MM.1S (cell line): ENCODE results near the gene TWSG1.
"Not testable (repeated sequence)": the region's sequence is repeated elsewhere in the genome, so short reads cannot be mapped to it uniquely, and the experiment has no call there.

Experiments
- DNase-seq: peaks from one replicate; pipeline ENCODE4 v3.0.0-alpha.2; 2015
- H2AFZ ChIP-seq: fragments of 300-600 bp; sonication (generic); 2 replicates; pipeline ENCODE4 v1.6.0; 2016; ENCODE audit warnings: antibody characterized with exemption, low read length
- H3F3A ChIP-seq: fragments of 300-600 bp; sonication (generic); 2 replicates; pipeline ENCODE4 v1.6.1; 2016; ENCODE audit warnings: mild to moderate bottlenecking, antibody characterized with exemption, low read length, moderate library complexity, mixed read lengths; ENCODE audit not compliant: insufficient read depth
- H3K27ac ChIP-seq: fragments of 300-600 bp; sonication (generic); 2 replicates; pipeline ENCODE4 v1.5.1; 2016; ENCODE audit warnings: mild to moderate bottlenecking, low read length
- H3K27me3 ChIP-seq: fragments of 300-600 bp; sonication (generic); replicated peaks from 2 replicates; pipeline ENCODE4 v1.6.0; 2016; ENCODE audit warnings: low read length; ENCODE audit not compliant: insufficient read depth
- H3K36me3 ChIP-seq: fragments of 300-600 bp; sonication (generic); replicated peaks from 2 replicates; pipeline ENCODE4 v1.6.1; 2016; ENCODE audit warnings: mild to moderate bottlenecking, low read length, mixed read lengths; ENCODE audit not compliant: insufficient read depth
- H3K4me1 ChIP-seq: fragments of 300-600 bp; sonication (generic); 2 replicates; pipeline ENCODE4 v1.6.1; 2016; ENCODE audit warnings: low read length, mixed read lengths
- H3K4me2 ChIP-seq: fragments of 300-600 bp; sonication (generic); 2 replicates; pipeline ENCODE4 v1.6.0; 2016; ENCODE audit warnings: low read depth, low read length
- H3K4me3 ChIP-seq: fragments of 300-600 bp; sonication (generic); 2 replicates; pipeline ENCODE4 v1.5.1; 2016; ENCODE audit warnings: low read length, mixed read lengths
- H3K79me2 ChIP-seq: fragments of 300-600 bp; sonication (generic); 2 replicates; pipeline ENCODE4 v1.6.1; 2016; ENCODE audit warnings: mixed run types, low read length, mixed read lengths
- H3K9ac ChIP-seq: fragments of 300-600 bp; sonication (generic); 2 replicates; pipeline ENCODE4 v1.6.1; 2016; ENCODE audit warnings: low read length, mixed read lengths
- H3K9me2 ChIP-seq: fragments of 300-600 bp; sonication (generic); replicated peaks from 2 replicates; pipeline ENCODE4 v1.6.1; 2016; ENCODE audit warnings: mild to moderate bottlenecking, low read length, mixed read lengths; ENCODE audit not compliant: insufficient read depth
- H3K9me3 ChIP-seq: fragments of 300-600 bp; sonication (generic); replicated peaks from 2 replicates; pipeline ENCODE4 v1.6.1; 2016; ENCODE audit warnings: mild to moderate bottlenecking, low read length, mixed read lengths; ENCODE audit not compliant: insufficient read depth
- H4K20me1 ChIP-seq: fragments of 300-600 bp; sonication (generic); 2 replicates; pipeline ENCODE4 v1.6.1; 2016; ENCODE audit warnings: mild to moderate bottlenecking, low read length, moderate library complexity, mixed read lengths; ENCODE audit not compliant: insufficient read depth
- CTCF ChIP-seq: fragments of 300-600 bp; sonication (generic); IDR thresholded peaks from 2 replicates; pipeline ENCODE4 v1.5.1; 2016; ENCODE audit warnings: antibody characterized with exemption, low read length, mixed read lengths
- EZH2 ChIP-seq: fragments of 300-600 bp; sonication (generic); optimal IDR thresholded peaks from 2 replicates; pipeline ENCODE3; 2017; ENCODE audit warnings: low read depth, mild to moderate bottlenecking, antibody characterized with exemption, low read length, mixed read lengths
- EZH2phosphoT487 ChIP-seq: fragments of 300-600 bp; sonication (generic); IDR thresholded peaks from 2 replicates; pipeline ENCODE4 v1.6.1; 2018; ENCODE audit warnings: antibody characterized with exemption, low read length

TWSG1 gene

GRCh38 chr18:9428301-9428706 is 93.7 kb downstream of the TWSG1 start:
- Histone ChIP-seq H3K9ac (no peak overlapping the region), H3K79me2 (no peaks in the 10 kb centered on the region), H3K4me3 (no peak overlapping the region), H3K27me3 (no peaks in the 10 kb centered on the region), H3K27ac (no peak overlapping the region), H3K9me2 (no peaks in the 10 kb centered on the region), H2AFZ (no peak overlapping the region), H3K4me2 (no peak overlapping the region), H3K9me3 (no peaks in the 10 kb centered on the region), H3F3A (no peaks in the 10 kb centered on the region), H3K36me3 (no peaks in the 10 kb centered on the region), H4K20me1 (no peaks in the 10 kb centered on the region), H3K4me1 (no peaks in the 10 kb centered on the region)
- DNase-seq, result no peak
- TF ChIP-seq CTCF (no peak), EZH2 (no peak), EZH2phosphoT487 (no peak)

- no peak overlapping the region for H3K4me2 ChIP-seq
- H3K4me3 ChIP-seq, result no peak overlapping the region
- no peaks in the 10 kb centered on the region for H3K79me2 ChIP-seq
- no peaks in the 10 kb centered on the region for H3K4me1 ChIP-seq
- no peaks in the 10 kb centered on the region for H3K9me3 ChIP-seq
- no peaks in the 10 kb centered on the region for H3K27me3 ChIP-seq
- no peaks in the 10 kb centered on the region for H3K9me2 ChIP-seq
- H3F3A ChIP-seq, result no peaks in the 10 kb centered on the region
- no peak overlapping the region for H3K9ac ChIP-seq
- no peaks in the 10 kb centered on the region for H3K36me3 ChIP-seq
- TF ChIP-seq EZH2, result no peak
- no peak for TF ChIP-seq EZH2phosphoT487
- no peak for TF ChIP-seq CTCF
- no peak overlapping the region for H3K27ac ChIP-seq
- no peak for DNase-seq
- no peaks in the 10 kb centered on the region for H4K20me1 ChIP-seq
- no peak overlapping the region for H2AFZ ChIP-seq
Measured at GRCh38 chr18:9428862-9429661, 94.5 kb downstream of the TWSG1 start.

- no peak overlapping the region for H3K4me2 ChIP-seq
- H3K79me2 ChIP-seq, result no peaks in the 10 kb centered on the region
- TF ChIP-seq EZH2phosphoT487 (no peak), EZH2 (no peak), CTCF (no peak)
- no peaks in the 10 kb centered on the region for H3F3A ChIP-seq
- H3K9ac ChIP-seq, result no peak overlapping the region
- H3K4me1 ChIP-seq, result no peaks in the 10 kb centered on the region
- no peak for DNase-seq
- H2AFZ ChIP-seq, result no peak overlapping the region
- H3K9me2 ChIP-seq, result no peaks in the 10 kb centered on the region
- no peaks in the 10 kb centered on the region for H3K36me3 ChIP-seq
- H3K27ac ChIP-seq, result no peak overlapping the region
- H4K20me1 ChIP-seq, result no peaks in the 10 kb centered on the region
- no peaks in the 10 kb centered on the region for H3K9me3 ChIP-seq
- H3K4me3 ChIP-seq, result no peak overlapping the region
- no peaks in the 10 kb centered on the region for H3K27me3 ChIP-seq
Measured at GRCh38 chr18:9429662-9429993, 95.1 kb downstream of the TWSG1 start.

GRCh38 chr18:9430315-9430714 is 95.7 kb downstream of the TWSG1 start:
- DNase-seq, H3K4me3 ChIP-seq, H3K4me2 ChIP-seq, H3K27me3 ChIP-seq, H3K9me2 ChIP-seq, H3K36me3 ChIP-seq, H4K20me1 ChIP-seq, H2AFZ ChIP-seq, H3F3A ChIP-seq, H3K79me2 ChIP-seq, H3K9me3 ChIP-seq, H3K9ac ChIP-seq, H3K4me1 ChIP-seq, H3K27ac ChIP-seq: not testable (repeated sequence)
